IPS DF 19.7 (cell line): Measurements from ENCODE around the gene ROBO2.

ENCODE experiments used
- DNase-seq: peaks from one replicate; pipeline ENCODE4 v3.0.0-alpha.2; 2013; ENCODE audit warnings: low read depth, low spot score

The ROBO2 gene

DNA sequence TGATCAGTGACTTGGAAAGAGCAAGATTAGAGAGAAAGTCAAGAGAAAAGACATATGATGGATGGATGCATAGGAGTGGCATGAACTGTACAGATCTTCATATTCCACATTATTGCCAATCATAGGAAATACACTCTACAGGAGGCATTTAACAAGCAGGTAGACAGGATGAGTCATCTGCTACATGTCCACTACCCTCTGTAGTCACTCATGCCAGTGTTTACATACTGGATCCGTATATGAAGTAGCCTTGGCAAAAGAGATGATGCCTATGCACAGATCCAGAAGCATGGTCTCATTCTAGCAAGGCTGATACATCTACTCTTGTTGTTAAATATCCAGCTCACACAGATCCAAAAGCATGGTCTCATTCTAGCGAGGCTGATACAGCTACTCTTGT is 632.1 kb downstream of the ROBO2 start:
- no peak for DNase-seq

DNA sequence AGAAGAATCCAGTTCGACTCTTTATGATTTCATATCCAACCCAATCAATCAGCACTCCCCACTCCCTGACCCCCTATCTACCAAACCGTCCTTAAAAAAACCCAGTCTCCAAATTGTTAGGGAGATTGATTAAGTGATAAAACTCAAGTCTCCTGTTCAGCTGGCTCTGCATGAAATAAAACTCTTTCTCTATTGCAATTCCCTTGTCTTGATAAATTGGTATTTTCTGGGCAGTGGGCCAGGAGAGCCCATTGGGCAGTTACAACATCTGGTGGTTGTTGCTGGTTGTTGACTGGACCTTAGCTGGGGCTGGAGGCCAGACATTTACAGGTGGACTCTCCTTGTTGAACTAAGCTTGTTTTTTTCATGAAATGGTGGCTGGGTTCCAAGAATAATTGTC is 642.3 kb downstream of the ROBO2 start:
- DNase-seq = no peak

DNA sequence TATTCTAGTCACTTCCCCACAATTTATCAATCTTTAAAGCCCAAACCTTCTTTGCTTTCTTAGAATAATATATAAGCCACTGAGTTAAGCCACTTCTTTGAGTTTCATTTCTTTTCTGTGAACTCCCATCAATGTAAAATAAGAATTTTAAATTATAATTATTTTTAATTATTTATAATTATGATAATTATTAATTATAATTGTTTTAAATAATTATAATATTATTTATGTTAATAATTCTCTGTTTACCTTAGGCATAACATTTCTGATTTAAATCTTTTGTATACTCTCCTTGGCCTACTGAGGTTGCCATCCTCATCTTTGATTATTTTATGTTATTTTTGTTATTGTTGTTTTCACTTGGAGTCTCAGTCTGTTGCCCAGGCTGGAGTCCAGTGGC is 644.2 kb downstream of the ROBO2 start:
- no peak for DNase-seq

DNA sequence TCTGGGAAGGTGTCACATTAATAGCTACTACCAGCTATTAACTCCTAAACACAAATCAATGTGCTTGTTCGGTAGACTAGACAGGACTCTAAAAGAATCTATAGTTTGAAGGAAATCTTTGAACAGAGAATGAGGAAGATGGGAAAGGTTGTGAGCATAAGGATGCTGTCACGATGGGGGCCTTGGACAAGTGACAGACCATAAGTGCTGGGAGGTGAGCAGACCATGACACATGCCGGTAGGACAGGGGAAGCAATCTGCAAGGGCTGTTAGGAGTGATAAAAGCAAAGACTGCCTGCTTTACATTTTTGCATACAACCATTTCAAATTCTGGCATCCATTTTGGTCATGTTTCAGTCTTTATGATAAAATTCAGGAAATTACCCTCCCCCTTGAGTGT is 645.8 kb downstream of the ROBO2 start:
- DNase-seq = no peak

DNA sequence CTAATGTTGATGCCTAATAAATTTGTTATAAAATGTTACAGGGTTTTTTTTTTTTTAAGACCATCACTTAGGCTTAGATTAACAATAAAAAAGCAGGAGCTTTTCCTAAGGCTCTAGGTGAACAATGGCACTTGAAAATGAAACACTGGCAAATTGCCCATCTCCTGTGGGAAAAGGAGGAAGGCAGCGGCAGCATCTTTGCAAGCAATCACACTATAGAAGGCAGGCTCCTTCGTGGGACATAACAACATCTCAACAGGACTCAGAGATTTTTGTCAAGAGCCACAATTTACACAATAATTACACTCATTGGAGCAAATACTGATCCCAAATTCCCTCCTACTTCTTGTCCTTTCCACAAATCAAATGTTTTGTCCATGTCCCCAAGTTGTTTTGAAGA is 646.7 kb downstream of the ROBO2 start:
- DNase-seq = peak; percentile 60

DNA sequence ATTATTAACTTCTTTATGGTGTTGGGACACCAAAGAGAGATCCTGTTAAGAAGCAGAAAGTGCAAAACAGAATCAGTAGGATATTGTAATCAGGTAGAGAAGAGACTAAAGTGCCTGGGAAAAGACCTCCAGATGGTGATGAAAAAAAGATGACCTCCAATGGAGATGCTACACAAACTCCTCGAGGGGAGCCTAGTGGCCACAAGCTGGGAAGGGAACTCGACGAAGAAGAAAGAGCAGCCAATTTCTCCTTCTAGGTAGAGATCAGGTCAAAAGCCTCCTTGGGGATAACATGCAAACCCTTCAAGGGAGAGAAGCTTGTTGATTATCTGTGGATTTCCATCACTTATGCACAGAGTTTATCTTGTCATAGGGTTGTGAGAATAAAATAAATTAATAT is 647.6 kb downstream of the ROBO2 start:
- DNase-seq = no peak

DNA sequence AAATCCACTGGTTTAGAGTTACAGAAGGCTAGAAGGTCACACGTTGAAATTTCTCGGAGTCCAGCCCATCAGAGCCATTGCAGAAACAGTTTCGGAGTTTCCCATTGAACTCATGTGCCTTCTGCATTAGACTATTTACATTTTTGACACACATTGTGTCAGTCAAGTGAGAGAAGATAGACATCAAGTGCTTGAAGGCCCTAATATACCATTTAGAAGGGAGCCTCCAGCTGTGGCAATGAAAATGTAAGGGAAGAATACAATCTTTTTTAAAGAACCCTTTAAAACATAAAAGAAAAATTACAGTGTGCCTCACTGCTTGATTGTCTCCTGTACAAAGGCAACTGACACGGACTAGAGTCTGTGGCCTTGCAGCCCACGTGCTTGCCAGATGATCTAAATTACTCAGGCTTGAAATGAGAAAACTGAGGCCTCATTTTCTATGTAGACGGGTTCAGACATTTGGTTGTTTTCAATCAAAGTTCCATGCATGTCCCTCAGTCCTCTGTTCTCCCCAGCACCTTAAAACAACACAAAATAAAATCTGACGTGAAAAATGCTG is 650.5 kb downstream of the ROBO2 start:
- no peak for DNase-seq

DNA sequence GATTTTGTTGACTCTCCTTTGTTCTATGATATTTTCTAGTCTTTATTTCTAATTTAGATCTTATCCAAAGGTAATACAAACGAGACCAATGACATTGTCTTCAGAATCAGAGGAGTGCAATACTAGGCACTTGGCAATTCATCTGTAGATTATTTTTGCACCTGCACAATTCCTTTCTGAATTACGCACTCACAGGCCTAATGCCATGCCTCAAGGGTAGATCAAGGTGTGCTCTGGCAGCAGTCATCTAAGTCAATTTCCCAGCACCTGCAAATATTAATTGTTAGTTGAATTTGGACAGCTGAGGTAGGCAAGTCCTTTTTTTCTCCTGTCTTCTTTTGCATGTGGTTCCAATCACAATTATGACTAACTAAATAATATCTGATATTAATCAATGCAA is 653.2 kb downstream of the ROBO2 start:
- DNase-seq = no peak

DNA sequence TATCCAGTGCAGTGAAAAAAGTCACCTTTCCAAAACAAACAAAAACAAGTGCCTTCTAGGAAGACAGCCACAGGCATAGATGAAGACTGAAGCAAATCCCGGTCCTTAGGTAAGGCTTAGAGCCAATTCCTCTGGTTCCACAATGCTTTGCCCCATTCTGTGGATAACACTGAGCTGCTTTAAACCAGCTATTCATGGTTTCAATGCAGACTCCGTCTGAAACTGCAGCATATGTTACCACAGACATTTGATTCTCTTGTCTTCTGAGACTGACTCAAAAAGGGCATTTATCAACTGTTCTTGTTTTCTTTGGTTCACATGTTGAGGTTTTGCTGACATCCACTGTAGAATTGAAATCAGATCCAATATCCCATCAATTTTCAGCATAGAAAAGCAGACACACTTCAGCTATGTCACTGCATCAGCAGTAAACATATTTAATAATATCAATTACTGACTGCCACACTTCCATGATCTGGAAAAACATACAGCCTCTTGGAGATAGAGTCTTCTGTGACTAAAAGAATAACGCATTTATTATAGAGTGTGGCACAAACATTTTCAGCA is 659.3 kb downstream of the ROBO2 start:
- no peak for DNase-seq
